Esophagus muscularis mucosa (tissue), 4 donors: Measurements from ENCODE around the gene RASSF3.

ENCODE experiments used
- CTCF ChIP-seq, 3 experiments: fragments of 200-600 bp in 2 of 3; fragments of 450-650 bp in 1 of 3; sonication (generic) in 2 of 3; IDR thresholded peaks; one replicate each; pipeline ENCODE4 v1.5.1; 2017 to 2019; ENCODE audit warnings: antibody characterized with exemption in 3 of 3, mild to moderate bottlenecking in 2 of 3, moderate library complexity in 1 of 3
- EP300 ChIP-seq: sonication (generic); formaldehyde crosslinking; IDR thresholded peaks from one replicate; pipeline ENCODE4 v1.6.1; 2017; ENCODE audit warnings: antibody characterized with exemption
- POLR2A ChIP-seq: fragments of 450-650 bp; IDR thresholded peaks from one replicate; pipeline ENCODE4 v1.6.1; 2017; ENCODE audit warnings: antibody characterized with exemption, moderate library complexity, mild to moderate bottlenecking, low read depth
- POLR2AphosphoS5 ChIP-seq, 2 donors: sonication (generic); formaldehyde crosslinking; IDR thresholded peaks; one replicate each; pipeline ENCODE4 v1.6.1; 2017; ENCODE audit warnings: antibody characterized with exemption in 2 of 2

- TF ChIP-seq POLR2AphosphoS5 (IDR thresholded peaks at IDR 0.05) (no peak), CTCF (IDR thresholded peaks at IDR 0.05) (no peak), POLR2A (no peak), EP300 (no peak)
Measured at GRCh38 chr12:64691795-64692583, 81.7 kb downstream of the RASSF3 start.
